22Rv1 (cell line): ENCODE results near the gene CACNA1C.

Experiments used
- ZFX ChIP-seq: fragments of 450-650 bp; IDR thresholded peaks from 2 replicates; pipeline ENCODE4 v1.6.1; 2017; ENCODE audit warnings: antibody characterized with exemption, borderline replicate concordance
- TF ChIP-seq, protein P1 (sequence below): fragments of 450-650 bp; IDR thresholded peaks from 2 replicates; pipeline ENCODE4 v1.5.1; 2017; ENCODE audit warnings: mild to moderate bottlenecking

DNA sequence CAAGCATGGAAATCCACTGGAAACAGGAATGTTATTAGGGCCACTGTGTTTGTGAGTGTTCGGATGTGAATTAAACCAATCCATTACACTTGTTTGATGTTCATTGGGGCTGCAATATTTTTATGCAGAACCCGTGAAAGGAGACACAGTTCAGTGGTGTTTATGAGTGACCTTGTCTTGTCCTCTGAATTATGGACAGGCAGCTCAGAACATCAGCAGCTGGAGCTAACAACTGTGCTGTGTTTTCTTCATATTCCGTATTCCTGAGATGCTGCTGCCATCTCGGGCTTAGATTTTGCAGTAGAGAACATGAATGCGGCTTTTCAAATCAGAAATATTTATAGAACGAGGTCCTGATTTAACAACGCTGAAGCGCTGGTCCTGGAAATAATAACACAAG, 20.3 kb upstream of the CACNA1C start:
- TF ChIP-seq, protein P1, sequence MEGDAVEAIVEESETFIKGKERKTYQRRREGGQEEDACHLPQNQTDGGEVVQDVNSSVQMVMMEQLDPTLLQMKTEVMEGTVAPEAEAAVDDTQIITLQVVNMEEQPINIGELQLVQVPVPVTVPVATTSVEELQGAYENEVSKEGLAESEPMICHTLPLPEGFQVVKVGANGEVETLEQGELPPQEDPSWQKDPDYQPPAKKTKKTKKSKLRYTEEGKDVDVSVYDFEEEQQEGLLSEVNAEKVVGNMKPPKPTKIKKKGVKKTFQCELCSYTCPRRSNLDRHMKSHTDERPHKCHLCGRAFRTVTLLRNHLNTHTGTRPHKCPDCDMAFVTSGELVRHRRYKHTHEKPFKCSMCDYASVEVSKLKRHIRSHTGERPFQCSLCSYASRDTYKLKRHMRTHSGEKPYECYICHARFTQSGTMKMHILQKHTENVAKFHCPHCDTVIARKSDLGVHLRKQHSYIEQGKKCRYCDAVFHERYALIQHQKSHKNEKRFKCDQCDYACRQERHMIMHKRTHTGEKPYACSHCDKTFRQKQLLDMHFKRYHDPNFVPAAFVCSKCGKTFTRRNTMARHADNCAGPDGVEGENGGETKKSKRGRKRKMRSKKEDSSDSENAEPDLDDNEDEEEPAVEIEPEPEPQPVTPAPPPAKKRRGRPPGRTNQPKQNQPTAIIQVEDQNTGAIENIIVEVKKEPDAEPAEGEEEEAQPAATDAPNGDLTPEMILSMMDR, result no peak
- no peak for TF ChIP-seq ZFX
